ENCODE data around the gene ISM1. TPM values are rescaled to one million over a fixed set of nuclear protein-coding genes. Genes with fewer than 3 reads are reported as not detected.

ISM1 gene
- total RNA-seq, 4 donors from 2014 or later = 2.3 to 17.5 (median 4.4) TPM

- Histone ChIP-seq H3K27ac (no peak overlapping the region), H3K27me3 (no peaks in the 10 kb centered on the region)
- 80 to 83% methylated on average over 6 of the region's 6 CpGs for WGBS, 2 donors
Observed at GRCh38 chr20:13337090-13337784, 116.2 kb downstream of the ISM1 start.

GRCh38 chr20:13338097-13338661 lies 117.1 kb downstream of the ISM1 start:
- TF ChIP-seq POLR2A (IDR thresholded peaks at IDR 0.05) (no peak), CTCF (IDR thresholded peaks at IDR 0.05) (no peak)

More at GRCh38 chr20:13337090-13337784, 116.2 kb downstream of the ISM1 start:
- intact Hi-C loops (cut with DNase I) = no loop called here
- H3K4me1 ChIP-seq = no peaks in the 10 kb centered on the region
- TF ChIP-seq POLR2A (IDR thresholded peaks at IDR 0.05) (no peak), CTCF (IDR thresholded peaks at IDR 0.05) (no peak)
- no peak overlapping the region for H3K4me3 ChIP-seq
- DNase-seq = no peak
- H3K9me3 ChIP-seq = no peaks in the 10 kb centered on the region
- H3K36me3 ChIP-seq = no peaks in the 10 kb centered on the region

GRCh38 chr20:13338999-13339411 lies 117.9 kb downstream of the ISM1 start:
- no peak for TF ChIP-seq CTCF (IDR thresholded peaks at IDR 0.05)
- no peak for TF ChIP-seq POLR2A (IDR thresholded peaks at IDR 0.05)
- WGBS, 2 donors = 65 to 68% methylated on average over 3 of the region's 3 CpGs
- Histone ChIP-seq H3K36me3 (no peaks in the 10 kb centered on the region), H3K4me3 (no peak overlapping the region), H3K9me3 (no peaks in the 10 kb centered on the region), H3K4me1 (no peaks in the 10 kb centered on the region), H3K27ac (no peak overlapping the region), H3K27me3 (no peaks in the 10 kb centered on the region)
- intact Hi-C loops (cut with DNase I) = no loop called here
- DNase-seq = no peak

More at GRCh38 chr20:13338097-13338661, 117.1 kb downstream of the ISM1 start:
- no peak overlapping the region for H3K4me3 ChIP-seq
- 78 to 91% methylated on average over 2 of the region's 2 CpGs for WGBS, 2 donors
- H3K27me3 ChIP-seq = no peaks in the 10 kb centered on the region
- no peaks in the 10 kb centered on the region for H3K4me1 ChIP-seq
- H3K36me3 ChIP-seq = no peaks in the 10 kb centered on the region
- no peaks in the 10 kb centered on the region for H3K9me3 ChIP-seq
- no peak overlapping the region for H3K27ac ChIP-seq
- intact Hi-C loops (cut with DNase I) = no loop called here
- DNase-seq = no peak

GRCh38 chr20:13340088-13340487 lies 119.0 kb downstream of the ISM1 start:
- no peak for TF ChIP-seq POLR2A (IDR thresholded peaks at IDR 0.05)
- no peak for TF ChIP-seq CTCF (IDR thresholded peaks at IDR 0.05)
- H3K9me3 ChIP-seq = no peaks in the 10 kb centered on the region
- DNase-seq = no peak
- 21 to 47% methylated on average over 2 of the region's 2 CpGs for WGBS, 2 donors
- H3K4me3 ChIP-seq = no peak overlapping the region
- intact Hi-C loops (cut with DNase I) = no loop called here
- no peaks in the 10 kb centered on the region for H3K4me1 ChIP-seq
- H3K36me3 ChIP-seq = no peaks in the 10 kb centered on the region
- no peak overlapping the region for H3K27ac ChIP-seq
- H3K27me3 ChIP-seq = no peaks in the 10 kb centered on the region

- Histone ChIP-seq H3K9me3 (no peaks in the 10 kb centered on the region), H3K4me1 (no peaks in the 10 kb centered on the region), H3K27me3 (no peaks in the 10 kb centered on the region), H3K27ac (peak overlapping the region in 2 of 4 donors; percentile 16 to 66), H3K4me3 (no peak overlapping the region), H3K36me3 (no peaks in the 10 kb centered on the region)
- DNase-seq = no peak
- intact Hi-C loops (cut with DNase I) = no loop called here
- WGBS, 2 donors = 77 to 83% methylated on average over 9 of the region's 9 CpGs
- TF ChIP-seq POLR2A (IDR thresholded peaks at IDR 0.05) = no peak
- TF ChIP-seq CTCF (IDR thresholded peaks at IDR 0.05) = no peak
Observed at GRCh38 chr20:13341737-13342393, 120.8 kb downstream of the ISM1 start.
